Activated B cell treated with CpG ODN at 0.5 μM for 24 hours (primary cell): ENCODE measurements around the gene TCF12. TPM values are rescaled to one million over a fixed set of nuclear protein-coding genes. Genes with fewer than 3 reads are reported as not detected.

Source experiments
- ATAC-seq: fragments of 200-7000 bp; cut with Tn5 transposase; one replicate; pipeline ENCODE4 v1.10.0; 2021; ENCODE audit warnings: low read depth, mild to moderate bottlenecking, moderate library complexity
- CTCF ChIA-PET: fragments of 350-600 bp; sonication (Branson Sonifier 250); formaldehyde crosslinking; loops from one replicate; lab custom pipeline; 2021; ENCODE audit warnings: antibody characterized with exemption; lab: Charles Lee
- POLR2A ChIA-PET: fragments of 350-600 bp; sonication (Branson Sonifier 250); formaldehyde crosslinking; loops from one replicate; lab custom pipeline; 2021; ENCODE audit warnings: antibody characterized with exemption; lab: Charles Lee
- DNase-seq: peaks from one replicate; pipeline ENCODE4 v3.0.0; 2022
- H3K27ac Mint-ChIP-seq: one replicate; pipeline ENCODE4 v1.8.0; 2020; ENCODE audit warnings: mixed read lengths
- H3K27me3 Mint-ChIP-seq: one replicate; pipeline ENCODE4 v1.8.0; 2021; ENCODE audit warnings: mixed read lengths
- H3K36me3 Mint-ChIP-seq: one replicate; pipeline ENCODE4 v1.8.0; 2021; ENCODE audit warnings: low read depth, mixed read lengths
- H3K4me1 Mint-ChIP-seq: one replicate; pipeline ENCODE4 v1.8.0; 2021; ENCODE audit warnings: mixed read lengths
- H3K4me3 Mint-ChIP-seq: one replicate; pipeline ENCODE4 v1.8.0; 2020; ENCODE audit warnings: mild to moderate bottlenecking, mixed read lengths
- H3K9me3 Mint-ChIP-seq: one replicate; pipeline ENCODE4 v1.8.0; 2020; ENCODE audit warnings: mixed read lengths
- CTCF ChIP-seq: fragments of 200-600 bp; IDR thresholded peaks from one replicate; pipeline ENCODE4 v1.8.0; 2022; ENCODE audit warnings: antibody characterized with exemption, mild to moderate bottlenecking
- intact Hi-C: fragments of 100-400 bp; cut with micrococcal nuclease; formaldehyde crosslinking; loops from one replicate; pipeline ENCODE4 v1.15.1; 2024
- total RNA-seq: library from RNA; stranded (reverse); gene quantifications from 2 replicates; pipeline ENCODE4 v1.2.3, GENCODE V29; 2022

Gene TCF12
- total RNA-seq, 1 donor from 2014 or later = 119 TPM

GRCh38 chr15:57283774-57284503, 365.5 kb downstream of the TCF12 start:
- H3K27ac Mint-ChIP-seq = peak overlapping the region; percentile 98
- H3K36me3 Mint-ChIP-seq = peaks cover 22% of the 10 kb centered on the region
- peak overlapping the region; percentile 81 for H3K4me3 Mint-ChIP-seq
- CTCF ChIA-PET = interaction anchor here (0.6 to 1.5 kb wide), 4 partner anchors 17 to 241 kb away, joined by 3 to 7 read pairs (median 4); no protein-coding TSS in a partner anchor
- no peak for TF ChIP-seq CTCF
- intact Hi-C loops = loop anchor here (10.0 kb wide), 1 partner anchor 1039 kb away; the partner anchor contains the start of gene RFX7
- POLR2A ChIA-PET = interaction anchor here (1.0 to 15.0 kb wide), 5 partner anchors 18 to 366 kb away, joined by 3 to 387 read pairs (median 4); partner anchors contain the start of gene TCF12
- H3K9me3 Mint-ChIP-seq = no peaks in the 10 kb centered on the region
- H3K27me3 Mint-ChIP-seq = no peaks in the 10 kb centered on the region
- no peak for DNase-seq
- peak; percentile 12 for ATAC-seq
- peaks cover 93% of the 10 kb centered on the region for H3K4me1 Mint-ChIP-seq

GRCh38 chr15:57284535-57284934, 366.1 kb downstream of the TCF12 start:
- ATAC-seq = peak; percentile 62
- Mint-ChIP-seq H3K27me3 (no peaks in the 10 kb centered on the region), H3K27ac (peak overlapping the region; percentile 98), H3K4me1 (peaks cover 93% of the 10 kb centered on the region), H3K4me3 (peak overlapping the region; percentile 81), H3K36me3 (peaks cover 22% of the 10 kb centered on the region), H3K9me3 (no peaks in the 10 kb centered on the region)
- no peak for DNase-seq
- intact Hi-C loops = loop anchor here (10.0 kb wide), 1 partner anchor 1040 kb away; the partner anchor contains the start of gene RFX7
- ChIA-PET POLR2A (interaction anchor here (1.0 to 15.0 kb wide), 5 partner anchors 17 to 366 kb away, joined by 3 to 387 read pairs (median 4); partner anchors contain the start of gene TCF12), CTCF (interaction anchor here (0.6 to 1.5 kb wide), 3 partner anchors 16 to 138 kb away, joined by 3 to 7 read pairs (median 6); no protein-coding TSS in a partner anchor)
- no peak for TF ChIP-seq CTCF

GRCh38 chr15:57285386-57285785, 366.9 kb downstream of the TCF12 start:
- no peak for TF ChIP-seq CTCF
- CTCF ChIA-PET = no interaction called here
- Mint-ChIP-seq H3K4me1 (peaks cover 91% of the 10 kb centered on the region), H3K27me3 (no peaks in the 10 kb centered on the region), H3K4me3 (peak overlapping the region; percentile 72), H3K9me3 (no peaks in the 10 kb centered on the region), H3K36me3 (peaks cover 28% of the 10 kb centered on the region), H3K27ac (peak overlapping the region; percentile 95)
- intact Hi-C loops = loop anchor here (10.0 kb wide), 1 partner anchor 1041 kb away; the partner anchor contains the start of gene RFX7
- no peak for DNase-seq
- POLR2A ChIA-PET = interaction anchor here (1.7 to 15.0 kb wide), 2 partner anchors 16 to 26 kb away, joined by 6 to 387 read pairs; no protein-coding TSS in a partner anchor
- no peak for ATAC-seq

GRCh38 chr15:57286446-57287122, 368.1 kb downstream of the TCF12 start:
- Mint-ChIP-seq H3K4me3 (peak overlapping the region; percentile 72), H3K36me3 (peaks cover 33% of the 10 kb centered on the region), H3K27ac (peak overlapping the region; percentile 95), H3K9me3 (no peaks in the 10 kb centered on the region), H3K4me1 (peaks cover 92% of the 10 kb centered on the region), H3K27me3 (no peaks in the 10 kb centered on the region)
- ATAC-seq (peak; percentile 51), DNase-seq (no peak)
- CTCF ChIA-PET = no interaction called here
- POLR2A ChIA-PET = interaction anchor here (1.5 to 15.0 kb wide), 3 partner anchors 15 to 121 kb away, joined by 4 to 387 read pairs (median 12); no protein-coding TSS in a partner anchor
- no peak for TF ChIP-seq CTCF
- intact Hi-C loops = loop anchor here (1.0 to 10.0 kb wide), 2 partner anchors 13 to 1042 kb away; partner anchors contain the start of gene RFX7
